OCI-LY3 (cell line): ENCODE results near the gene MRPL40.
"Not testable (repeated sequence)": the region's sequence is repeated elsewhere in the genome, so short reads cannot be mapped to it uniquely, and the experiment has no call there.

Source experiments
- EZH2phosphoT487 ChIP-seq: fragments of 200-600 bp; shearing (Covaris generic); IDR thresholded peaks from 2 replicates; pipeline ENCODE4 v1.6.1; 2018; ENCODE audit warnings: antibody characterized with exemption, mixed run types, low read depth
- TF ChIP-seq, protein P1 (sequence below): fragments of 200-600, 300-600 bp; sonication (generic); IDR thresholded peaks from 2 replicates; pipeline ENCODE4 v1.5.1; 2014; ENCODE audit warnings: antibody characterized with exemption, low read length, low read depth

DNA sequence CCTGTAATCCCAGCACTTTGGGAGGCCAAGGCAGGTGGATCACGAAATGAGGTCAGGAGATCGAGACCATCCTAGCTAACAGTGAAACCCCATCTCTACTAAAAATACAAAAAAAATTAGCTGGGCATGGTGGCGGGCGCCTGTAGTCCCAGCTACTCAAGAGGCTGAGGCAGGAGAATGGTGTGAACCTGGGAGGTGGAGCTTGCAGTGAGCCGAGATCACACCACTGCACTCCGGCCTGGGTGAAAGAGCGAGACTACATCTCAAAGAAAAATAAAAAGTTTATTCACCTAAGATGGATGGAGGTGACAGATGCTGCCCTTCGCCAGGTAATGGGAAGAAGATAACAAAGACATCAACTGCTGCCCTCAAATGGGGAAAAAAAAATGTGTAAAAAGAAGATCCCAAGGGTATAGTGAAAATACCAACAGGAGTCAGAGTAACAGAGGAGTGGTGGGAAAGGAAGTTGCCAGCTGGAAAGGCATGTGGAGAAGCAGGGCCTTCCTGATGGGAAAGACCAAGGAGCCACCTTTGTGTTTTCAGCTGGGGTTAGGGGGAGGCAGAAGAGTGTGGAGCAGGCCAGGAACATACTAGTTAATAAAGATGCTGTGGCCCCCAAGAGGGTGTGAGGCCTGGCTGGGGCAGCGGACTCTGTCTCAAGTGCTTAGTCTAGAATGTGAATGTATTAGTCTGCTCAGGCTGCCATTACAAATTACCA lies 4.3 kb downstream of the MRPL40 start:
- not testable (repeated sequence) for TF ChIP-seq EZH2phosphoT487
- TF ChIP-seq, protein P1, sequence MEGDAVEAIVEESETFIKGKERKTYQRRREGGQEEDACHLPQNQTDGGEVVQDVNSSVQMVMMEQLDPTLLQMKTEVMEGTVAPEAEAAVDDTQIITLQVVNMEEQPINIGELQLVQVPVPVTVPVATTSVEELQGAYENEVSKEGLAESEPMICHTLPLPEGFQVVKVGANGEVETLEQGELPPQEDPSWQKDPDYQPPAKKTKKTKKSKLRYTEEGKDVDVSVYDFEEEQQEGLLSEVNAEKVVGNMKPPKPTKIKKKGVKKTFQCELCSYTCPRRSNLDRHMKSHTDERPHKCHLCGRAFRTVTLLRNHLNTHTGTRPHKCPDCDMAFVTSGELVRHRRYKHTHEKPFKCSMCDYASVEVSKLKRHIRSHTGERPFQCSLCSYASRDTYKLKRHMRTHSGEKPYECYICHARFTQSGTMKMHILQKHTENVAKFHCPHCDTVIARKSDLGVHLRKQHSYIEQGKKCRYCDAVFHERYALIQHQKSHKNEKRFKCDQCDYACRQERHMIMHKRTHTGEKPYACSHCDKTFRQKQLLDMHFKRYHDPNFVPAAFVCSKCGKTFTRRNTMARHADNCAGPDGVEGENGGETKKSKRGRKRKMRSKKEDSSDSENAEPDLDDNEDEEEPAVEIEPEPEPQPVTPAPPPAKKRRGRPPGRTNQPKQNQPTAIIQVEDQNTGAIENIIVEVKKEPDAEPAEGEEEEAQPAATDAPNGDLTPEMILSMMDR = not testable (repeated sequence)
